GM23248 (cell line): ENCODE measurements around the gene SRRT. TPM values are rescaled to one million over a fixed set of nuclear protein-coding genes. Genes with fewer than 3 reads are reported as not detected.

Experiments used
- DNase-seq: peaks from one replicate; pipeline ENCODE4 v3.0.0-alpha.2; 2015
- H2AFZ ChIP-seq: fragments of 200-600 bp; sonication (generic); 2 replicates; pipeline ENCODE4 v1.6.1; 2016; ENCODE audit warnings: antibody characterized with exemption
- H3F3A ChIP-seq: fragments of 200-600 bp; sonication (generic); 2 replicates; pipeline ENCODE4 v1.6.1; 2016; ENCODE audit warnings: mild to moderate bottlenecking, antibody characterized with exemption, mixed run types; ENCODE audit not compliant: insufficient read depth
- H3K27ac ChIP-seq: fragments of 200-600 bp; sonication (generic); 2 replicates; pipeline ENCODE4 v1.5.1; 2016; ENCODE audit warnings: mild to moderate bottlenecking
- H3K27me3 ChIP-seq: fragments of 200-600 bp; sonication (generic); replicated peaks from 2 replicates; pipeline ENCODE4 v1.6.1; 2016; ENCODE audit warnings: mild to moderate bottlenecking; ENCODE audit not compliant: insufficient read depth
- H3K36me3 ChIP-seq: fragments of 200-600 bp; sonication (generic); 2 replicates; pipeline ENCODE4 v1.6.1; 2016; ENCODE audit warnings: low read depth, mild to moderate bottlenecking
- H3K4me1 ChIP-seq: fragments of 200-600 bp; sonication (generic); 2 replicates; pipeline ENCODE4 v1.6.1; 2016; ENCODE audit warnings: mild to moderate bottlenecking; ENCODE audit not compliant: insufficient read depth
- H3K4me2 ChIP-seq: fragments of 200-600 bp; sonication (generic); one replicate; pipeline ENCODE4 v1.6.1; 2016; ENCODE audit warnings: mild to moderate bottlenecking; ENCODE audit not compliant: unreplicated experiment
- H3K4me3 ChIP-seq: fragments of 200-600 bp; sonication (generic); 2 replicates; pipeline ENCODE4 v1.5.1; 2016; ENCODE audit warnings: mild to moderate bottlenecking
- H3K79me2 ChIP-seq: fragments of 200-600 bp; sonication (generic); 2 replicates; pipeline ENCODE4 v1.6.1; 2016; ENCODE audit warnings: mild to moderate bottlenecking; ENCODE audit not compliant: insufficient read depth
- H3K9ac ChIP-seq: fragments of 200-600 bp; sonication (generic); 2 replicates; pipeline ENCODE4 v1.6.1; 2016; ENCODE audit warnings: mild to moderate bottlenecking
- H3K9me2 ChIP-seq: fragments of 200-600 bp; sonication (generic); 2 replicates; pipeline ENCODE4 v1.6.1; 2016; ENCODE audit warnings: mixed run types, mild to moderate bottlenecking, moderate library complexity; ENCODE audit not compliant: insufficient read depth
- H3K9me3 ChIP-seq: fragments of 200-600 bp; sonication (generic); one replicate; pipeline ENCODE4 v1.6.1; 2017; ENCODE audit warnings: low read depth
- H4K20me1 ChIP-seq: fragments of 200-600 bp; sonication (generic); 2 replicates; pipeline ENCODE4 v1.6.0; 2016; ENCODE audit not compliant: insufficient read depth
- EZH2 ChIP-seq: fragments of 200-600 bp; sonication (generic); IDR thresholded peaks from 2 replicates; pipeline ENCODE4 v1.6.1; 2018; ENCODE audit warnings: antibody characterized with exemption, mild to moderate bottlenecking; ENCODE audit not compliant: insufficient read depth, poor library complexity, severe bottlenecking
- EZH2phosphoT487 ChIP-seq: fragments of 200-600 bp; sonication (generic); IDR thresholded peaks from 2 replicates; pipeline ENCODE4 v1.6.1; 2018; ENCODE audit warnings: antibody characterized with exemption, moderate library complexity, mild to moderate bottlenecking, low read depth; ENCODE audit not compliant: insufficient read depth
- whole genome bisulfite sequencing, 2 experiments: methylation state at CpG; one replicate each; pipeline ENCODE4 v1.1.6; 2015 to 2017; ENCODE audit warnings: low lambda C conversion rate in 2 of 2, low coverage in 1 of 2; ENCODE audit errors: missing lambda C conversion rate in 2 of 2; 5-methylcytosine and 5-hydroxymethylcytosine counted together
- in situ Hi-C: fragments of 300-500 bp; cut with MboI; formaldehyde crosslinking; loops from 2 replicates; pipeline ENCODE4 v1.15.0; 2020
- polyA plus RNA-seq: library from polyadenylated mRNA; unstranded; fragments of >200 nt; fragmentation: Nextera tagmentation; extraction: Ambion mirVana; gene quantifications from 2 replicates; pipeline ENCODE4 v1.2.1, GENCODE V29; 2016
- total RNA-seq: library from RNA; depleted of rRNA; stranded (reverse); fragments of >200 nt; shearing (Covaris generic); gene quantifications from 2 replicates; pipeline ENCODE4 v1.2.3, GENCODE V29; 2014

The SRRT gene
- total and polyA plus RNA-seq, 2 experiments from 2014 or later: 57.1 to 74.9 TPM

DNA sequence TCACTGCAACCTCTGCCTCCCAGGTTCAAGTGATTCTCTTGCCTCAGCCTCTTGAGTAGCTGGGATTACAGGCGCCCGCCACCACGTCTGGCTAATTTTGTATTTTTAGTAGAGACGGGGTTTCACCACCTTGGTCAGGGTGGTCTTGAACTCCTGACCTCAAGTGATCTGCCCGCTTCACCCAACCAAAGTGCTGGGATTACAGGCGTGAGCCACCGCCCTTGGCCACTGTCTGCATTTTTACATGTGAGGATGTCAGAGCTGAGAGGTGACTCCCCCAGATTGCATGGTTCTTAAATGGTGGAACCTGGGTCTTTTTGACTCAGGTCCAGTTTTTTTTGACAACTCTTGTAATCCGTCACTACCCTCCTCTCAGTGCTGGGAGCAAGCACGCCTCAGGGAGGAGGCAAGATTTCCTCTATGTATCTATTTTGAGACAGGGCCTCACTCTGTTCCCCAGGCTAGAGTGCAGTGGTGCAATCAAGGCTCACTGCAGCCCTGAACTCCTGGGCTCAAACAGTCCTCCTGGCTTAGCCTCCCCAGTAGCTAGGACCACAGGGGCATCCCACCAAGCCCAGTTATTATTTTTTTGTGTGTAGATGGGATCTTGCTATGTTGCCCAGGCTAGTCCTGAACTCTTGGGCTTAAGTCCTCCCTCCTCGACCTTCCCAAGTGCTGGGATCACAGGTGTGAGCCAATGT, 1.2 kb upstream of the SRRT start:
- 75 to 82% methylated on average over 10 of the region's 10 CpGs for WGBS, 2 experiments
- 0 out of 2 replicates have a peak, but pooled peaks cover 5% of the 10 kb centered on the region for H4K20me1 ChIP-seq
- H3K9me2 ChIP-seq: no peaks in the 10 kb centered on the region
- H3K9me3 ChIP-seq: no peaks in the 10 kb centered on the region
- in situ Hi-C loops: loop anchor here (25.0 kb wide), 1 partner anchor 411 kb away; the partner anchor contains the start of gene SPACDR
- peaks cover 30% of the 10 kb centered on the region for H3K36me3 ChIP-seq
- peak overlapping the region; percentile 96 for H3K9ac ChIP-seq
- peaks cover 83% of the 10 kb centered on the region for H3K79me2 ChIP-seq
- H3K4me1 ChIP-seq: peaks cover 21% of the 10 kb centered on the region
- peak overlapping the region; percentile 92 for H3K4me3 ChIP-seq
- DNase-seq: no peak
- peak overlapping the region; percentile 91 for H3K27ac ChIP-seq
- H3K4me2 ChIP-seq: no peak overlapping the region
- peaks cover 22% of the 10 kb centered on the region for H3F3A ChIP-seq
- H2AFZ ChIP-seq: peak overlapping the region; percentile 64
- TF ChIP-seq EZH2 (no peak), EZH2phosphoT487 (no peak)
- H3K27me3 ChIP-seq: no peaks in the 10 kb centered on the region

DNA sequence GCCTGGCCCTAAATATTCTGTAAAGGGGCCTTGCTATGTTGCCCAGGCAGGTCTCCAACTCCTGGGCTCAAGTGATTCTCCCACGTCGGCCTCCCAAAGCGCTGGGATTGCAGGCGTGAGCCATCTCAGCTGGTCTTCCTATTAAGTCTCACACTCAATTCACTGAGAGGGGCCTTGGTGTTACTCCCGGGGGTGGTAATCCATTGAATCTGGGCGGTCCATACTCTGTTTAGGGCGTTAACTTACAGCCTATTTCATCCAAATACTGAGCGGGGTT, 665 bp upstream of the SRRT start:
- H2AFZ ChIP-seq: peak overlapping the region; percentile 64

GRCh38 chr7:100875356-100875751, 451 bp downstream of the SRRT start:
- Histone ChIP-seq H3K79me2 (peaks cover 85% of the 10 kb centered on the region), H3K9ac (peak overlapping the region; percentile 96), H3K4me2 (peak overlapping the region; percentile 89), H2AFZ (peak overlapping the region; percentile 75), H3K27me3 (no peaks in the 10 kb centered on the region), H3K9me2 (no peaks in the 10 kb centered on the region), H3F3A (peaks cover 22% of the 10 kb centered on the region), H4K20me1 (0 out of 2 replicates have a peak, but pooled peaks cover 5% of the 10 kb centered on the region), H3K36me3 (peaks cover 36% of the 10 kb centered on the region), H3K4me3 (peak overlapping the region; percentile 92), H3K4me1 (peaks cover 25% of the 10 kb centered on the region), H3K9me3 (no peaks in the 10 kb centered on the region), H3K27ac (peak overlapping the region; percentile 91)
- in situ Hi-C loops: no loop called here
- WGBS, 2 experiments: 0 to 1% methylated on average over 16 to 39 of the region's 39 CpGs
- TF ChIP-seq EZH2 (no peak), EZH2phosphoT487 (no peak)
- peak; percentile 53 for DNase-seq

More for the DNA sequence above, 665 bp upstream of the SRRT start:
- DNase-seq: no peak
- peaks cover 22% of the 10 kb centered on the region for H3K4me1 ChIP-seq
- no peak for TF ChIP-seq EZH2phosphoT487
- H3K9me3 ChIP-seq: no peaks in the 10 kb centered on the region
- H3K4me3 ChIP-seq: peak overlapping the region; percentile 92
- peak overlapping the region; percentile 91 for H3K27ac ChIP-seq
- no peaks in the 10 kb centered on the region for H3K27me3 ChIP-seq
- H4K20me1 ChIP-seq: 0 out of 2 replicates have a peak, but pooled peaks cover 5% of the 10 kb centered on the region
- in situ Hi-C loops: loop anchor here (25.0 kb wide), 1 partner anchor 412 kb away; the partner anchor contains the start of gene SPACDR
- peak overlapping the region; percentile 73 for H3K4me2 ChIP-seq
- H3K9me2 ChIP-seq: no peaks in the 10 kb centered on the region
- 39 to 44% methylated on average over 8 of the region's 8 CpGs for WGBS, 2 experiments
- peak overlapping the region; percentile 96 for H3K9ac ChIP-seq
- H3F3A ChIP-seq: peaks cover 22% of the 10 kb centered on the region
- peaks cover 83% of the 10 kb centered on the region for H3K79me2 ChIP-seq
- H3K36me3 ChIP-seq: peaks cover 35% of the 10 kb centered on the region

GRCh38 chr7:100878013-100878412, 3.1 kb downstream of the SRRT start:
- TF ChIP-seq EZH2 (no peak), EZH2phosphoT487 (no peak)
- Histone ChIP-seq H3K79me2 (peaks cover 92% of the 10 kb centered on the region), H3K4me2 (no peak overlapping the region), H3K9me2 (no peaks in the 10 kb centered on the region), H3K9ac (no peak overlapping the region), H2AFZ (no peak overlapping the region), H3K27me3 (no peaks in the 10 kb centered on the region), H3K4me3 (no peak overlapping the region), H3K4me1 (peaks cover 25% of the 10 kb centered on the region), H3K27ac (no peak overlapping the region), H4K20me1 (0 out of 2 replicates have a peak, but pooled peaks cover 5% of the 10 kb centered on the region), H3K9me3 (no peaks in the 10 kb centered on the region), H3K36me3 (peaks cover 37% of the 10 kb centered on the region), H3F3A (peaks cover 18% of the 10 kb centered on the region)
- WGBS, 2 experiments: 79 to 85% methylated on average over 7 of the region's 7 CpGs
- in situ Hi-C loops: no loop called here
- no peak for DNase-seq
